Measurements from ENCODE around the gene FAM47E. TPM values are rescaled to one million over a fixed set of nuclear protein-coding genes. Genes with fewer than 3 reads are reported as not detected.

The FAM47E gene
- total RNA-seq, 1 donor: 0.86 TPM

- no peak for TF ChIP-seq CTCF (IDR thresholded peaks at IDR 0.05; ENCODE audit: insufficient read depth, low read depth, low read length)
- no peak overlapping the region for H3K4me3 ChIP-seq (ENCODE audit: low read depth, low read length)
- no peak for DNase-seq (ENCODE audit: low read depth)
Measured at GRCh38 chr4:76272582-76272981, 21.1 kb downstream of the FAM47E start.

GRCh38 chr4:76272999-76273398 is 21.5 kb downstream of the FAM47E start:
- no peak overlapping the region for H3K4me3 ChIP-seq (ENCODE audit: low read depth, low read length)
- no peak for DNase-seq (ENCODE audit: low read depth)
- TF ChIP-seq CTCF (IDR thresholded peaks at IDR 0.05; ENCODE audit: insufficient read depth, low read depth, low read length): no peak

- no peak for TF ChIP-seq CTCF (IDR thresholded peaks at IDR 0.05; ENCODE audit: insufficient read depth, low read depth, low read length)
- DNase-seq (ENCODE audit: low read depth): no peak
- H3K4me3 ChIP-seq (ENCODE audit: low read depth, low read length): no peak overlapping the region
Measured at GRCh38 chr4:76275486-76276124, 24.1 kb downstream of the FAM47E start.

- DNase-seq (ENCODE audit: low read depth): no peak
- TF ChIP-seq CTCF (IDR thresholded peaks at IDR 0.05; ENCODE audit: insufficient read depth, low read depth, low read length): no peak
- no peak overlapping the region for H3K4me3 ChIP-seq (ENCODE audit: low read depth, low read length)
Measured at GRCh38 chr4:76276813-76277212, 25.3 kb downstream of the FAM47E start.

- DNase-seq (ENCODE audit: low read depth): no peak
- no peak overlapping the region for H3K4me3 ChIP-seq (ENCODE audit: low read depth, low read length)
- TF ChIP-seq CTCF (IDR thresholded peaks at IDR 0.05; ENCODE audit: insufficient read depth, low read depth, low read length): no peak
Measured at GRCh38 chr4:76277667-76278066, 26.1 kb downstream of the FAM47E start.

GRCh38 chr4:76278583-76278982 is 27.1 kb downstream of the FAM47E start:
- no peak for DNase-seq (ENCODE audit: low read depth)
- TF ChIP-seq CTCF (IDR thresholded peaks at IDR 0.05; ENCODE audit: insufficient read depth, low read depth, low read length): no peak
- H3K4me3 ChIP-seq (ENCODE audit: low read depth, low read length): no peak overlapping the region

- no peak overlapping the region for H3K4me3 ChIP-seq (ENCODE audit: low read depth, low read length)
- DNase-seq (ENCODE audit: low read depth): no peak
- TF ChIP-seq CTCF (IDR thresholded peaks at IDR 0.05; ENCODE audit: insufficient read depth, low read depth, low read length): no peak
Measured at GRCh38 chr4:76279462-76279861, 27.9 kb downstream of the FAM47E start.
